CD14-positive monocyte (primary cell): ENCODE results near the gene RREB1. TPM values are rescaled to one million over a fixed set of nuclear protein-coding genes. Genes with fewer than 3 reads are reported as not detected.
A peak's percentile ranks its signal among the peaks of the same experiment; 100 is the strongest.

Experiments
- DNase-seq, 3 donors: peaks; one replicate each; pipeline ENCODE4 v3.0.0-alpha.2; 2011 to 2022
- H2AFZ ChIP-seq: 2 replicates; pipeline ENCODE4 v1.6.0; 2012; ENCODE audit warnings: mild to moderate bottlenecking, low read depth, low read length, inconsistent platforms; ENCODE audit not compliant: insufficient read depth, poor library complexity, severe bottlenecking
- H3K27ac ChIP-seq, 2 donors: 1 replicate in 1 of 2; 2 replicates in 1 of 2; pipeline ENCODE4 v1.5.1; 2012 to 2013; ENCODE audit warnings: low read length in 2 of 2, control low read depth in 1 of 2, inconsistent platforms in 1 of 2, low read depth in 1 of 2, mild to moderate bottlenecking in 1 of 2
- H3K27me3 ChIP-seq, 2 donors: one replicate each; pipeline versions ENCODE4 v1.6.0 to v1.6.1; 2011 to 2013; ENCODE audit warnings: low read length in 2 of 2; ENCODE audit not compliant: control insufficient read depth in 2 of 2, insufficient read depth in 2 of 2
- H3K36me3 ChIP-seq, 2 donors: replicated peaks in 1 of 2; 1 replicate in 1 of 2; 2 replicates in 1 of 2; pipeline versions ENCODE4 v1.5.1 to v1.6.1; 2012 to 2013; ENCODE audit warnings: low read length in 2 of 2, control low read depth in 1 of 2, inconsistent platforms in 1 of 2, mild to moderate bottlenecking in 1 of 2; ENCODE audit not compliant: insufficient read depth in 2 of 2, control insufficient read depth in 1 of 2
- H3K4me1 ChIP-seq, 2 donors: 1 replicate in 1 of 2; 2 replicates in 1 of 2; pipeline versions ENCODE4 v1.5.1 to v1.6.1; 2012 to 2013; ENCODE audit warnings: low read length in 2 of 2, control low read depth in 1 of 2, inconsistent platforms in 1 of 2, mild to moderate bottlenecking in 1 of 2, moderate library complexity in 1 of 2; ENCODE audit not compliant: insufficient read depth in 2 of 2, control insufficient read depth in 1 of 2
- H3K4me2 ChIP-seq: replicated peaks from 2 replicates; pipeline ENCODE3; 2012; ENCODE audit warnings: low read length, moderate library complexity, mild to moderate bottlenecking; ENCODE audit not compliant: poor library complexity, severe bottlenecking; ENCODE audit errors: extremely low read depth
- H3K4me3 ChIP-seq, 3 experiments: fragments of 200-600 bp in 1 of 3; sonication (generic) in 1 of 3; replicated peaks in 1 of 3; 1 replicate in 2 of 3; 2 replicates in 1 of 3; pipeline ENCODE4 v1.5.1; 2011 to 2013; ENCODE audit warnings: low read length in 3 of 3, mild to moderate bottlenecking in 3 of 3, control low read depth in 2 of 3, low read depth in 2 of 3, inconsistent platforms in 1 of 3, moderate library complexity in 1 of 3
- H3K79me2 ChIP-seq: 2 replicates; pipeline ENCODE4 v1.6.0; 2012; ENCODE audit warnings: mild to moderate bottlenecking, control low read depth, inconsistent platforms, low read length, moderate library complexity; ENCODE audit not compliant: insufficient read depth
- H3K9ac ChIP-seq: 2 replicates; pipeline ENCODE4 v1.6.0; 2017; ENCODE audit warnings: low read length, mild to moderate bottlenecking; ENCODE audit not compliant: insufficient read depth, poor library complexity, severe bottlenecking
- H3K9me3 ChIP-seq, 2 donors: replicated peaks in 1 of 2; 1 replicate in 1 of 2; 2 replicates in 1 of 2; pipeline versions ENCODE4 v1.5.1 to v1.6.1; 2012 to 2013; ENCODE audit warnings: low read length in 2 of 2, control low read depth in 1 of 2; ENCODE audit not compliant: control insufficient read depth in 1 of 2, insufficient read depth in 1 of 2
- H4K20me1 ChIP-seq: 2 replicates; pipeline ENCODE4 v1.6.0; 2012; ENCODE audit warnings: mild to moderate bottlenecking, low read length, control low read depth, moderate library complexity; ENCODE audit not compliant: insufficient read depth
- H3K27ac Mint-ChIP-seq, 7 donors: one replicate each; pipeline ENCODE4 v1.8.0; 2020; ENCODE audit warnings: mild to moderate bottlenecking in 7 of 7, mixed read lengths in 7 of 7, moderate library complexity in 6 of 7, inconsistent platforms in 2 of 7
- H3K27me3 Mint-ChIP-seq, 3 donors: one replicate each; pipeline ENCODE4 v1.8.0; 2021 to 2022; ENCODE audit warnings: low read depth in 3 of 3, mild to moderate bottlenecking in 3 of 3, mixed read lengths in 3 of 3, moderate library complexity in 3 of 3, inconsistent platforms in 1 of 3
- H3K36me3 Mint-ChIP-seq, 2 donors: one replicate each; pipeline ENCODE4 v1.8.0; 2020; ENCODE audit warnings: mixed read lengths in 2 of 2, inconsistent platforms in 1 of 2, mild to moderate bottlenecking in 1 of 2
- H3K4me1 Mint-ChIP-seq: one replicate; pipeline ENCODE4 v1.8.0; 2020; ENCODE audit warnings: mild to moderate bottlenecking, mixed read lengths
- H3K4me3 Mint-ChIP-seq, 2 donors: one replicate each; pipeline ENCODE4 v1.8.0; 2020; ENCODE audit warnings: mild to moderate bottlenecking in 2 of 2, mixed read lengths in 2 of 2, moderate library complexity in 1 of 2
- H3K9me3 Mint-ChIP-seq, 7 donors: one replicate each; pipeline ENCODE4 v1.8.0; 2020 to 2022; ENCODE audit warnings: mixed read lengths in 7 of 7, mild to moderate bottlenecking in 6 of 7, moderate library complexity in 6 of 7, inconsistent platforms in 2 of 7
- WGBS: methylation state at CpG from one replicate; pipeline ENCODE4 v1.1.5; 2013; ENCODE audit warnings: missing lambda C conversion rate; ENCODE audit not compliant: insufficient coverage; 5-methylcytosine and 5-hydroxymethylcytosine counted together
- intact Hi-C, 2 donors: fragments of 100-400 bp; cut with micrococcal nuclease; formaldehyde crosslinking; loops; one replicate each; pipeline versions ENCODE4 v1.15.0 to v1.15.1; 2023
- polyA plus RNA-seq, 3 donors: library from polyadenylated mRNA; depleted of rRNA in 1 of 3; unstranded in 2 of 3; stranded (reverse) in 1 of 3; fragments of 300-500 nt in 2 of 3; fragments of >200 nt in 1 of 3; fragmentation: Illumina TruSeq in 2 of 3; gene quantifications; 1 replicate in 2 of 3; 2 replicates in 1 of 3; pipeline ENCODE4 v1.2.3, GENCODE V29; 2012 to 2021
- TF ChIP-seq, protein P1 (sequence below): fragments of 200-600 bp; IDR thresholded peaks from one replicate; pipeline ENCODE4 v1.8.0; 2022; ENCODE audit warnings: antibody characterized with exemption, mild to moderate bottlenecking

RREB1 gene
- polyA plus RNA-seq, 3 donors: 2.1 to 15.3 (median 5.6) TPM

DNA sequence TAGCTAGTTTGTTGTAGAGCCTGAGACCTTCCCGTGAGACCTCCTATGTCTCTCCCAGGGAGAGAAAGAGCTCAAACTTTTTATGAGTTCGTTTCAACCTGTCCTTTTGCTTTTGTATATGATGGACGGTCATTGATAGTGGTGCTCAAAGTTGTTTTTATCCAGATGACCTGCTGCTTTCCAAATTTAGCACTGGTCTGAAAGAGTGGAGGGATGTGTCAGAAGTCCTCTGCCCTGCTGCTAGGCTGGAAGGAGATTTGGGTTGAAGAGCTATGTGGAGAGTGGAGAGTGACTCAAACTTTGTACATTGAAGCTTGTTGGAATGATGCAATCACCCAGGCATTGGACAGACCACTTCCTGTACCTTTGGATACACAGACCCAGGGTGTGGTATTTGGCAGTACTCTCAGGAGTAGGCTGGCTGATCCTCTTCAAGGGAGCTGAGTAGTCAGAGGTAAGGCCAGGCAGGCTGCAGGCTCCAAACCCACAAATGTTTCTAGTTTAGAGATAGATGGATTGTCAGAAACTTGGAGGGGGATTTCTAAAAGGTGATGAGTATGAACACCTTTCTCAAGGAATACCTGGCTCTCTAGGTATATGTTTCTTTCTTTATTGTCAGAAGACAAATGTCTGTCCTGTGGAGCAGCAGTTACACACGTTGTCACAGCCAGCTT is 49.4 kb upstream of the RREB1 start:
- Histone ChIP-seq H3K4me2 (no peak overlapping the region), H3K27ac (no peak overlapping the region), H3K9me3 (no peaks in the 10 kb centered on the region), H4K20me1 (no peaks in the 10 kb centered on the region), H3K36me3 (no peaks in the 10 kb centered on the region), H3K4me1 (peaks cover 12 to 28% of the 10 kb centered on the region in 2 donors), H3K4me3 (no peak overlapping the region), H3K27me3 (no peaks in the 10 kb centered on the region), H2AFZ (no peak overlapping the region), H3K79me2 (peaks cover 9% of the 10 kb centered on the region), H3K9ac (no peak overlapping the region)
- Mint-ChIP-seq H3K27me3 (no peaks in the 10 kb centered on the region), H3K36me3 (no peaks in the 10 kb centered on the region), H3K9me3 (no peaks in the 10 kb centered on the region), H3K4me3 (peak overlapping the region in 1 of 2 donors; percentile 9), H3K4me1 (peaks cover 31% of the 10 kb centered on the region), H3K27ac (peak overlapping the region in 3 of 7 donors; percentile 1 to 51 (median 42))
- intact Hi-C loops: loop anchor here in 1 of 2 donors (10.0 kb wide), 1 partner anchor 264 kb away; no protein-coding TSS in a partner anchor
- WGBS: 63% methylated on average over 2 of the region's 4 CpGs
- peak; percentile 44 to 72 (median 57) for DNase-seq
- TF ChIP-seq, protein P1, sequence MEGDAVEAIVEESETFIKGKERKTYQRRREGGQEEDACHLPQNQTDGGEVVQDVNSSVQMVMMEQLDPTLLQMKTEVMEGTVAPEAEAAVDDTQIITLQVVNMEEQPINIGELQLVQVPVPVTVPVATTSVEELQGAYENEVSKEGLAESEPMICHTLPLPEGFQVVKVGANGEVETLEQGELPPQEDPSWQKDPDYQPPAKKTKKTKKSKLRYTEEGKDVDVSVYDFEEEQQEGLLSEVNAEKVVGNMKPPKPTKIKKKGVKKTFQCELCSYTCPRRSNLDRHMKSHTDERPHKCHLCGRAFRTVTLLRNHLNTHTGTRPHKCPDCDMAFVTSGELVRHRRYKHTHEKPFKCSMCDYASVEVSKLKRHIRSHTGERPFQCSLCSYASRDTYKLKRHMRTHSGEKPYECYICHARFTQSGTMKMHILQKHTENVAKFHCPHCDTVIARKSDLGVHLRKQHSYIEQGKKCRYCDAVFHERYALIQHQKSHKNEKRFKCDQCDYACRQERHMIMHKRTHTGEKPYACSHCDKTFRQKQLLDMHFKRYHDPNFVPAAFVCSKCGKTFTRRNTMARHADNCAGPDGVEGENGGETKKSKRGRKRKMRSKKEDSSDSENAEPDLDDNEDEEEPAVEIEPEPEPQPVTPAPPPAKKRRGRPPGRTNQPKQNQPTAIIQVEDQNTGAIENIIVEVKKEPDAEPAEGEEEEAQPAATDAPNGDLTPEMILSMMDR: no peak

DNA sequence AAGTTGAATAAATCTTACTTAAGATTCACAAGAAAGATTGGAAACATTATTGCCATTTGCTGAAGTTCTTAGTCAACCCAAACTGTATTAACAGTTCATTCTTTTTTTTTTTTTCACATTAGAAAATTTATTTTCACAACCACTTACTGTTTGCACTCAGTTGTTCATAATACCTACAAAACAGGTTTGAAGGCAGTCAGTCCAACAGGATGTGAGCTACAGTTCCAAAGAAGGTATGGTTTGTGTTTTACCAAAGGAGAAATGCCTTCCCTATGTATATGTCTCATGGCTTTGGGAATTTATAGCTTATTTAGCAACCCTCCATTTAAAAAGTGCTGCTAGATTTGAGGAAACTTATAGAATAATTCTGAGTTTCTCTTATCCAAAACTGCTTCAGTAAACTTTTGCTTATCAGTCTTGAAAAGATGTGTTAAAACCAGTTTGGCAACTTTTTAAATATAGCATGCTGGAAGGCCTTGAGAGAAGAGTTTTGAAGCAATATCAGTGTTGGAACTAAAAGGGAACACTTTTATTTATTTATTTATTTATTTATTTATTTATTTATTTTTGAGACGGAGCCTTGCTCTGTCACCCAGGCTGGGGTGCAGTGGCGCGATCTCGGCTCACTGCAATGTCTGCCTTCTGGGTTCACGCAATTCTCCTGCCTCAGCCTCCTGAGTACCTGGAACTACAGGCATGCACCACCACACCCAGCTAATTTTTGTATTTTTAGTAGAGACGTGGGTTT is 46.8 kb upstream of the RREB1 start:
- H3K9ac ChIP-seq: no peak overlapping the region
- Mint-ChIP-seq H3K27me3 (no peaks in the 10 kb centered on the region), H3K4me1 (peaks cover 31% of the 10 kb centered on the region), H3K36me3 (peaks cover 0 to 1% of the 10 kb centered on the region in 2 donors), H3K27ac (no peak overlapping the region), H3K4me3 (no peak overlapping the region), H3K9me3 (peaks cover 0 to 3% (median 0%) of the 10 kb centered on the region in 7 donors)
- TF ChIP-seq, protein P1: no peak
- no peak for DNase-seq
- H3K27me3 ChIP-seq: no peaks in the 10 kb centered on the region
- no peaks in the 10 kb centered on the region for H3K36me3 ChIP-seq
- H3K27ac ChIP-seq: no peak overlapping the region
- H2AFZ ChIP-seq: no peak overlapping the region
- peaks cover 12 to 27% of the 10 kb centered on the region in 2 donors for H3K4me1 ChIP-seq
- intact Hi-C loops: no loop called here
- no peaks in the 10 kb centered on the region for H3K9me3 ChIP-seq
- no peaks in the 10 kb centered on the region for H4K20me1 ChIP-seq
- no CpG with 5 or more reads among the region's 6 CpGs for WGBS
- no peak overlapping the region for H3K4me3 ChIP-seq
- H3K4me2 ChIP-seq: no peak overlapping the region
- H3K79me2 ChIP-seq: peaks cover 5% of the 10 kb centered on the region
